Progenitor cell of endocrine pancreas (in vitro differentiated cells): ENCODE results near the gene ZNF79. TPM values are rescaled to one million over a fixed set of nuclear protein-coding genes. Genes with fewer than 3 reads are reported as not detected.

Experiments used
- DNase-seq: peaks from one replicate; pipeline ENCODE4 v3.0.0; 2021; ENCODE audit warnings: low spot score; ENCODE audit not compliant: unreplicated experiment
- H3K27ac Mint-ChIP-seq: 2 replicates; pipeline ENCODE4 v1.8.0; 2021; ENCODE audit warnings: mild to moderate bottlenecking, moderate library complexity, mixed read lengths
- H3K27me3 Mint-ChIP-seq: 2 replicates; pipeline ENCODE4 v1.8.0; 2021; ENCODE audit warnings: mixed read lengths
- H3K36me3 Mint-ChIP-seq: 2 replicates; pipeline ENCODE4 v1.8.0; 2022; ENCODE audit warnings: mixed read lengths; ENCODE audit not compliant: insufficient read depth
- H3K4me1 Mint-ChIP-seq: 2 replicates; pipeline ENCODE4 v1.8.0; 2021; ENCODE audit warnings: low read depth, mixed read lengths
- H3K4me3 Mint-ChIP-seq: 2 replicates; pipeline ENCODE4 v1.8.0; 2021; ENCODE audit warnings: low read depth, mild to moderate bottlenecking, moderate library complexity, mixed read lengths
- H3K9me3 Mint-ChIP-seq: 2 replicates; pipeline ENCODE4 v1.8.0; 2021; ENCODE audit warnings: low read depth, mixed read lengths
- total RNA-seq: library from RNA; stranded (reverse); gene quantifications from 2 replicates; pipeline ENCODE4 v1.2.1, GENCODE V29; 2021
- TF ChIP-seq, protein P1 (sequence below): fragments of 200-600 bp; sonication (generic); IDR thresholded peaks from one replicate; pipeline ENCODE4 v1.5.0; 2021; ENCODE audit warnings: antibody characterized with exemption, mild to moderate bottlenecking; ENCODE audit not compliant: unreplicated experiment

The ZNF79 gene
- total RNA-seq, 1 donor from 2014 or later: 12.4 TPM

DNA sequence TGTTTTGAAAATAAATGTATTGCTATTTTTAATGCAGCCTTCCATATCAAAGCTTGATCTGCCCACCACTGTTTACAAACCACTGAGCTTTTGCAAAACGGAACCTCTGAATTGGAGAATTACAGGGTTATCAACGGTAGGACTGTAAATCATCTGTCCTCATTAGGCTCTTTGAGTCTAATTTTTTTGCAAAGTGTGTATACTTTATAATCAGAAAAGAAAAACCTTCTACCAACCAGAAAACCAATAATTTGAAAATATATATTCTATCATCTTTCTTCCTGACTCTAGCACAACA, 34.0 kb upstream of the ZNF79 start:
- DNase-seq: no peak
- TF ChIP-seq, protein P1, sequence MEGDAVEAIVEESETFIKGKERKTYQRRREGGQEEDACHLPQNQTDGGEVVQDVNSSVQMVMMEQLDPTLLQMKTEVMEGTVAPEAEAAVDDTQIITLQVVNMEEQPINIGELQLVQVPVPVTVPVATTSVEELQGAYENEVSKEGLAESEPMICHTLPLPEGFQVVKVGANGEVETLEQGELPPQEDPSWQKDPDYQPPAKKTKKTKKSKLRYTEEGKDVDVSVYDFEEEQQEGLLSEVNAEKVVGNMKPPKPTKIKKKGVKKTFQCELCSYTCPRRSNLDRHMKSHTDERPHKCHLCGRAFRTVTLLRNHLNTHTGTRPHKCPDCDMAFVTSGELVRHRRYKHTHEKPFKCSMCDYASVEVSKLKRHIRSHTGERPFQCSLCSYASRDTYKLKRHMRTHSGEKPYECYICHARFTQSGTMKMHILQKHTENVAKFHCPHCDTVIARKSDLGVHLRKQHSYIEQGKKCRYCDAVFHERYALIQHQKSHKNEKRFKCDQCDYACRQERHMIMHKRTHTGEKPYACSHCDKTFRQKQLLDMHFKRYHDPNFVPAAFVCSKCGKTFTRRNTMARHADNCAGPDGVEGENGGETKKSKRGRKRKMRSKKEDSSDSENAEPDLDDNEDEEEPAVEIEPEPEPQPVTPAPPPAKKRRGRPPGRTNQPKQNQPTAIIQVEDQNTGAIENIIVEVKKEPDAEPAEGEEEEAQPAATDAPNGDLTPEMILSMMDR: no peak
- H3K27me3 Mint-ChIP-seq: peaks cover 3% of the 10 kb centered on the region
- no peak overlapping the region for H3K4me3 Mint-ChIP-seq
- H3K36me3 Mint-ChIP-seq: no peaks in the 10 kb centered on the region
- H3K27ac Mint-ChIP-seq: no peak overlapping the region
- no peaks in the 10 kb centered on the region for H3K9me3 Mint-ChIP-seq
- peaks cover 6% of the 10 kb centered on the region for H3K4me1 Mint-ChIP-seq

GRCh38 chr9:127390563-127390962, 33.6 kb upstream of the ZNF79 start:
- peaks cover 2% of the 10 kb centered on the region for H3K27me3 Mint-ChIP-seq
- H3K36me3 Mint-ChIP-seq: no peaks in the 10 kb centered on the region
- peaks cover 10% of the 10 kb centered on the region for H3K4me1 Mint-ChIP-seq
- no peak for DNase-seq
- TF ChIP-seq, protein P1: no peak
- H3K9me3 Mint-ChIP-seq: no peaks in the 10 kb centered on the region
- H3K27ac Mint-ChIP-seq: peak overlapping the region; percentile 54
- H3K4me3 Mint-ChIP-seq: no peak overlapping the region

DNA sequence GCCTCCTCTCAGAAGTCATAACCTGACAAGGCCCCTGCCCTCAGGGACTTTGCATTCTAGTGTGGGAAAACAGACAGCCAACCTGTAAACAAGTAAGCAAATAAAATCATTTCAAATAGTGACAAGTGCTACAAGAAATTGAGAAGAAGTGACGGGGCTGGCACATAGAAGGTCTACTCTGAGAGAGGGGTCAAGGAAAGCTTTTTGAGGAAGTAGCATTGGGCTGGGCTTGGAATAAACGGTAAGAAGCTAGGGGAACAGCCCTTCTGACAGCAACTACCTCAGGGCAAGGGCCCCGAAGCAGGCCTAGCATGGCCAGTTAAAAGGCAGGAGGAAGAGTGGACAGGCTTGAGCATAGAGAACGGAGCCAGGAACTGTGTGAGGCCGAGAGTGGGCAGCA, 32.0 kb upstream of the ZNF79 start:
- Mint-ChIP-seq H3K9me3 (no peaks in the 10 kb centered on the region), H3K27me3 (no peaks in the 10 kb centered on the region), H3K4me3 (no peak overlapping the region), H3K27ac (no peak overlapping the region), H3K4me1 (peaks cover 17% of the 10 kb centered on the region), H3K36me3 (no peaks in the 10 kb centered on the region)
- DNase-seq: no peak
- TF ChIP-seq, protein P1: no peak

- no peaks in the 10 kb centered on the region for H3K9me3 Mint-ChIP-seq
- H3K27ac Mint-ChIP-seq: no peak overlapping the region
- DNase-seq: no peak
- peaks cover 17% of the 10 kb centered on the region for H3K4me1 Mint-ChIP-seq
- no peaks in the 10 kb centered on the region for H3K27me3 Mint-ChIP-seq
- no peak overlapping the region for H3K4me3 Mint-ChIP-seq
- H3K36me3 Mint-ChIP-seq: no peaks in the 10 kb centered on the region
- TF ChIP-seq, protein P1: no peak
Observed at GRCh38 chr9:127392976-127393375, 31.2 kb upstream of the ZNF79 start.

- TF ChIP-seq, protein P1: no peak
- Mint-ChIP-seq H3K4me1 (peaks cover 22% of the 10 kb centered on the region), H3K27me3 (no peaks in the 10 kb centered on the region), H3K36me3 (no peaks in the 10 kb centered on the region), H3K9me3 (no peaks in the 10 kb centered on the region), H3K27ac (no peak overlapping the region), H3K4me3 (no peak overlapping the region)
- DNase-seq: no peak
Observed at GRCh38 chr9:127393645-127394044, 30.5 kb upstream of the ZNF79 start.
